HL-60 (cell line): ENCODE data around the gene BPGM.

ENCODE experiments used
- DNase-seq, 2 experiments: peaks; one replicate each; pipeline ENCODE4 v3.0.0-alpha.2; 2010 to 2020; ENCODE audit warnings: low read depth in 1 of 2, low spot score in 1 of 2
- H3K27ac ChIP-seq: fragments of 250-450 bp; sonication (Bioruptor Pico); replicated peaks from 2 replicates; pipeline ENCODE4 v1.5.1; 2020; ENCODE audit warnings: mild to moderate bottlenecking, moderate library complexity
- H3K27me3 ChIP-seq: fragments of 250-450 bp; sonication (Bioruptor Pico); 2 replicates; pipeline ENCODE4 v1.5.1; 2021; ENCODE audit warnings: mild to moderate bottlenecking, moderate library complexity; ENCODE audit not compliant: insufficient read depth, poor library complexity, severe bottlenecking
- H3K4me3 ChIP-seq: replicated peaks from 2 replicates; pipeline ENCODE4 v1.5.1; 2011; ENCODE audit warnings: mild to moderate bottlenecking, control low read depth, low read length; ENCODE audit not compliant: insufficient read depth
- GABPA ChIP-seq: IDR thresholded peaks from 2 replicates; pipeline ENCODE4 v1.6.1; 2012; ENCODE audit warnings: low read depth
- POLR2AphosphoS5 ChIP-seq: IDR thresholded peaks from 2 replicates; pipeline ENCODE4 v1.6.1; 2012; ENCODE audit warnings: low read depth
- REST ChIP-seq: IDR thresholded peaks from 2 replicates; pipeline ENCODE4 v1.6.1; 2012; ENCODE audit warnings: low read depth; ENCODE audit not compliant: insufficient replicate concordance
- SPI1 ChIP-seq: IDR thresholded peaks from 2 replicates; pipeline ENCODE4 v1.6.1; 2012; ENCODE audit warnings: low read depth, mild to moderate bottlenecking, borderline replicate concordance
- TF ChIP-seq, protein P1 (sequence below): IDR thresholded peaks from one replicate; pipeline ENCODE4 v1.5.1; 2011; ENCODE audit warnings: low read length, control low read depth, inconsistent platforms; ENCODE audit not compliant: insufficient read depth

The BPGM gene

DNA sequence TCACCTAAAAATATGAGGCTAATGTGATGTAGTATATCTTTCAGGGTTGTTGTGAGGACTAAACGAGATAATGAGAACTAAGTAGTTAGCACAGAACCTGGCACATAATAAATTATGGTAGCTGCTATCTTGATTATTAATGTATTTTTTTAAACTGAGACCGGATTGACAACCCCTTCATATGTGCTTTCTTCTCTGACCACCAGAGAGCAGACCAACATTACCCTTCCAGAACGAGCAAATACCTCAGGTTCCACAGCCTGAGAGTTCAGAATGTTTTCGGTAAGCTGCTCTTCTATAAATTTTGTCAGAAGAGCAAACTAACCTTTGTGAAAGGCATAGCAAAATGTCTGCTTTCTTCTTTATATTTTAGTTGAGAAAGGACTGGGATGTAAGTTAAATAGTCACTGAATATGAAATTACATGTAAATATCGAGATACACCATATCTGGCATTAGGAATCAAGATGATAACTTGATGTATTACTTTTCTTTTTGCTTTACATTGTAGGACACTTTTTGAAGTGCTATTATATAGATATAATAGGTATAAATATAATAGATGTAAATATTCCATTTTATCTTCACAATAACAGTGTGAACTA, 13.6 kb upstream of the BPGM start:
- H3K27me3 ChIP-seq: no peaks in the 10 kb centered on the region
- DNase-seq: no peak
- H3K27ac ChIP-seq: no peak overlapping the region
- TF ChIP-seq SPI1: no peak
- TF ChIP-seq, protein P1, sequence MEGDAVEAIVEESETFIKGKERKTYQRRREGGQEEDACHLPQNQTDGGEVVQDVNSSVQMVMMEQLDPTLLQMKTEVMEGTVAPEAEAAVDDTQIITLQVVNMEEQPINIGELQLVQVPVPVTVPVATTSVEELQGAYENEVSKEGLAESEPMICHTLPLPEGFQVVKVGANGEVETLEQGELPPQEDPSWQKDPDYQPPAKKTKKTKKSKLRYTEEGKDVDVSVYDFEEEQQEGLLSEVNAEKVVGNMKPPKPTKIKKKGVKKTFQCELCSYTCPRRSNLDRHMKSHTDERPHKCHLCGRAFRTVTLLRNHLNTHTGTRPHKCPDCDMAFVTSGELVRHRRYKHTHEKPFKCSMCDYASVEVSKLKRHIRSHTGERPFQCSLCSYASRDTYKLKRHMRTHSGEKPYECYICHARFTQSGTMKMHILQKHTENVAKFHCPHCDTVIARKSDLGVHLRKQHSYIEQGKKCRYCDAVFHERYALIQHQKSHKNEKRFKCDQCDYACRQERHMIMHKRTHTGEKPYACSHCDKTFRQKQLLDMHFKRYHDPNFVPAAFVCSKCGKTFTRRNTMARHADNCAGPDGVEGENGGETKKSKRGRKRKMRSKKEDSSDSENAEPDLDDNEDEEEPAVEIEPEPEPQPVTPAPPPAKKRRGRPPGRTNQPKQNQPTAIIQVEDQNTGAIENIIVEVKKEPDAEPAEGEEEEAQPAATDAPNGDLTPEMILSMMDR: peak; percentile 28
- no peak overlapping the region for H3K4me3 ChIP-seq

GRCh38 chr7:134636008-134636449, 10.6 kb upstream of the BPGM start:
- DNase-seq: no peak
- H3K4me3 ChIP-seq: no peak overlapping the region
- TF ChIP-seq, protein P1: no peak
- TF ChIP-seq POLR2AphosphoS5 (no peak), REST (no peak), SPI1 (no peak)
- H3K27me3 ChIP-seq: no peaks in the 10 kb centered on the region
- no peak overlapping the region for H3K27ac ChIP-seq

GRCh38 chr7:134637441-134637840, 9.2 kb upstream of the BPGM start:
- TF ChIP-seq POLR2AphosphoS5 (no peak), SPI1 (no peak), REST (no peak), GABPA (no peak)
- TF ChIP-seq, protein P1: no peak
- Histone ChIP-seq H3K27ac (no peak overlapping the region), H3K27me3 (no peaks in the 10 kb centered on the region), H3K4me3 (no peak overlapping the region)
- DNase-seq: no peak
